Astrocyte of the cerebellum (primary cell): ENCODE data around the gene C1QTNF6.

Source experiments
- DNase-seq: peaks from one replicate; pipeline ENCODE4 v3.0.0-alpha.2; 2011; ENCODE audit warnings: low read depth
- H3K4me3 ChIP-seq: 2 replicates; pipeline ENCODE4 v1.5.1; 2011; ENCODE audit warnings: mild to moderate bottlenecking, low read depth, low read length, moderate library complexity
- in situ Hi-C: cut with HindIII; loops from 2 replicates; pipeline ENCODE4 v1.10.0; 2017; ENCODE audit warnings: low sequenced_read_pairs
- TF ChIP-seq, protein P1 (sequence below): IDR thresholded peaks from 2 replicates; pipeline ENCODE4 v1.5.1; 2012; ENCODE audit warnings: low read length, low read depth, moderate library complexity, mild to moderate bottlenecking; ENCODE audit errors: missing control alignments

The C1QTNF6 gene

DNA sequence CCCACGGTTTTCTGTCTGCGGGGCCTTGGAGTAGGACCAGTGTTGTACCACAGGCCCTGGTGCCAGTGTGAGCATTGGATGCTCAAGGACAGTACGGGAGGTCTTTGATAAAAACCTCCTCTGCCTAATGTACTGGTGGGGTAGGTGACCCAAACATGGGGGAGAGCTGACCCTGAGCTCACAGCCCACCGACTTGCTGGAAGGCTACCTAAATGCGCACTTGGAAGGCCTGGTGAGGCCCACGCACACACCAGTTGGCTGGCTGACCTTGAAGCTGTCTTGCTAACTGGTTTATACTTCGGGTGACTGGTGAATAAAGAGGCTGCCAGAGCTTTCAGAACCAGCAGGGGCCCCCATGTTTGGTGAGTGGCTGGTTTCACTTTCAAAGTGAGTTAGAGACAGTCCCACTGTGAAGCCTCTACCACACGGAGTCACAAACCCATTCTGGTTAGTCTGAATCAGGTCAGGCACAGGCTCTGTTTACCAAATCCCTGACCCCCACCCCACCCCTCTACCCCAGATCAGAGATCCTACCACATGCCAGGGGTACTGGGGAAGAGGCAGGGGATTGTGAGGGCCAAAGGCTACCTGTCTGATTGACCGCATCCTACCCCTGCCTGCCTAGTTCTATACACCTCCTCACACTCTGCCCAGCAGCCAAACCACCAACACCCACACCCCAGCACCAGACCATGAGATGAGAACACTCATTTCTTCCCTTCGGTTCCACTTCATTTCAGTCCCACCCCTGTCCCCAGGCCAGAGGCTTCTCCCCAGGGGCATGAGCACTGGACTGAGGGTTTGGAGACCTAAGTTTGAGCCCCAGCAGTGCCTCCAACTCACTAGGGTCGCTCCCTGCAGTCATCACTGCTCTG, 25.6 kb downstream of the C1QTNF6 start:
- H3K4me3 ChIP-seq: no peak overlapping the region
- no peak for DNase-seq
- TF ChIP-seq, protein P1, sequence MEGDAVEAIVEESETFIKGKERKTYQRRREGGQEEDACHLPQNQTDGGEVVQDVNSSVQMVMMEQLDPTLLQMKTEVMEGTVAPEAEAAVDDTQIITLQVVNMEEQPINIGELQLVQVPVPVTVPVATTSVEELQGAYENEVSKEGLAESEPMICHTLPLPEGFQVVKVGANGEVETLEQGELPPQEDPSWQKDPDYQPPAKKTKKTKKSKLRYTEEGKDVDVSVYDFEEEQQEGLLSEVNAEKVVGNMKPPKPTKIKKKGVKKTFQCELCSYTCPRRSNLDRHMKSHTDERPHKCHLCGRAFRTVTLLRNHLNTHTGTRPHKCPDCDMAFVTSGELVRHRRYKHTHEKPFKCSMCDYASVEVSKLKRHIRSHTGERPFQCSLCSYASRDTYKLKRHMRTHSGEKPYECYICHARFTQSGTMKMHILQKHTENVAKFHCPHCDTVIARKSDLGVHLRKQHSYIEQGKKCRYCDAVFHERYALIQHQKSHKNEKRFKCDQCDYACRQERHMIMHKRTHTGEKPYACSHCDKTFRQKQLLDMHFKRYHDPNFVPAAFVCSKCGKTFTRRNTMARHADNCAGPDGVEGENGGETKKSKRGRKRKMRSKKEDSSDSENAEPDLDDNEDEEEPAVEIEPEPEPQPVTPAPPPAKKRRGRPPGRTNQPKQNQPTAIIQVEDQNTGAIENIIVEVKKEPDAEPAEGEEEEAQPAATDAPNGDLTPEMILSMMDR: peak; percentile 8
- in situ Hi-C loops: no loop called here

DNA sequence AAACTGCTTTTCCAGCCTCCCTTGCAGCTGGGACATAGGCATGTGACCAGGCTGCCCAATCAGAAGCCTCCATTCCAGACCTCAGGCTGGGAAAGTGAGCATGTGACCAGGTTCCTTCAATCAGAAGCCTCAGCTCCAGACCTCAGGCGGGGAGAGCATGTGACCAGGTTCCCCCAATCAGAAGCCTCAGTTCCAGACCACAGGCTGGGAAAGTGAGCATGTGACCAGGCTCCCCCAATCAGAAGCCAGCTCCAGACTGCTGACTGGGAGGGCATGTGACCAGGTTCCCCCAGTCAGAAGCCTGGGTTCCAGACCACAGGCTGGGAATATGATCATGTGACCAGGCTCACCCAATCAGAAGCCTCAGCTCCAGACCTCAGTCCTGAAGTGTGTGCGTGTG, 26.6 kb downstream of the C1QTNF6 start:
- TF ChIP-seq, protein P1: no peak
- no peak overlapping the region for H3K4me3 ChIP-seq
- DNase-seq: no peak
- in situ Hi-C loops: no loop called here

DNA sequence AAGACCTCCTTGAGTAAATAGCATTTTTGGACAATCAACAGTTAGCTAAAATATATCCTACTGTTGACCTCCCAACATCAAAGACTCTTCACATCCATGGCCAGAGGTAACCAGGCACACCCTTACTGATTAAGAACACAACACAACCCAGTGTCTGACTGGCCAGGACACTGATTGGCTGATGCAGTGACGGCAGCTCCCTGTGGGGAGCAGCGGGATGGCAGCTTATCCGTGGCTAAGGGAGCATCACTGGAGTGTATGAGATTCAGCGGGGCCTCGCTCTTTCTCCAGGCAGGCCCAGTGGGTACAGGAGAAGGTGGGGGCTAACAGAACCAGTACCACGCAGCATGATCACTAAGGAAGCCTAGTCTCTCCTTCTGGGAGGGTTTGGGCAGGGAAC, 28.0 kb downstream of the C1QTNF6 start:
- TF ChIP-seq, protein P1: peak; percentile 2
- in situ Hi-C loops: no loop called here

DNA sequence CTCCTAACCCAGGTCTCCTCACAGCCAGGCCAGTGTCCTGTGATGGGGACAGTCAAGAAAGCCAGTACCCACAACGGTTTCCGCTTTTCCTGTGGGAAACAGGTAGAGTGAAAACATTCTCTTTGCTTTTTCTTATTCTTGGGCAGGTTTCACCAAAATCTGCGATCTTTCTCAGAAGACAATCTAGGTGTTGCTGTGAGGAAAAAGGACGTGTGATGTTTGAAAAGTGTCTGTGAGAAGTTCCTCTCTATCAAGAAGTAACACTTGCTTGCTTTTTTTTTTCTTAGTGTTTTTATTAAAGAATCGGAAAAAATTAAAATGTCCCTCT, 29.1 kb downstream of the C1QTNF6 start:
- in situ Hi-C loops: no loop called here
- TF ChIP-seq, protein P1: no peak
- H3K4me3 ChIP-seq: no peak overlapping the region
- no peak for DNase-seq

More for the DNA sequence above, 28.0 kb downstream of the C1QTNF6 start:
- no peak for DNase-seq
- H3K4me3 ChIP-seq: no peak overlapping the region

DNA sequence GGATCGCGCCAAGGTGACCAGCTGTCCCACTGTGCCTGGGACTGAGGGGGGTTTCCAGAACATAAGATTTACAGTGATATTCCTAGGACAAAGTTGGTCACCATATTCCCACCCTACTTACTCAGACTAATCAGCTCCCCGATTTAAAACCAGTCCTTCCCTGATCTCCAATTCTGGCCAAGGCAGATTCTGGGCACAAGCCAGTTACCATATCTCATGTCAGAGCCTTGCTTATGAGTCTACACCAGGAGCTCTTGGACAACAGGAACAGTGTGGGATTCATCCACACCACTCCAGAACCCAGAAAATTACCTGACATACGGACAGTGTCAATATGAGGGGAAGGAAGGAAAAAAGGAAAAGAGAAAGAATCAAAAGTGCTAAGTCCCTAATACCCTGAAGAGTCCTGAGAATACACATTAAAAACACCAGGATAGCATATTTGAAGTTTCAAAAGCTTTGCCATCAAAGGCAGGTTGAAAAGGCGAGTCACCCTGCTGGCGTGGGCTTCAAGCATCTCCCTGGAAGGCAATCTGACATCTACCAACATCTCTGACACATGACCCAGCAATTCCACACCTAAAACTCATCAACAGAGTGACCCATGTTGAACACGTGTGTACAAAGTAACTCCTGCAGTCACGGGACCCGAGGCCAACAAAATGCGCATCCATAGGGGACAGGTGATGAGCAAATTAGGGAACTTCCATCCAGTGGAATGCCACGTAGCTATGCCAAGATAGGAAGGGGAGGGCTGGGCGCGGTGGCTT, 30.3 kb downstream of the C1QTNF6 start:
- in situ Hi-C loops: no loop called here
- TF ChIP-seq, protein P1: no peak
- DNase-seq: no peak
- H3K4me3 ChIP-seq: no peak overlapping the region

DNA sequence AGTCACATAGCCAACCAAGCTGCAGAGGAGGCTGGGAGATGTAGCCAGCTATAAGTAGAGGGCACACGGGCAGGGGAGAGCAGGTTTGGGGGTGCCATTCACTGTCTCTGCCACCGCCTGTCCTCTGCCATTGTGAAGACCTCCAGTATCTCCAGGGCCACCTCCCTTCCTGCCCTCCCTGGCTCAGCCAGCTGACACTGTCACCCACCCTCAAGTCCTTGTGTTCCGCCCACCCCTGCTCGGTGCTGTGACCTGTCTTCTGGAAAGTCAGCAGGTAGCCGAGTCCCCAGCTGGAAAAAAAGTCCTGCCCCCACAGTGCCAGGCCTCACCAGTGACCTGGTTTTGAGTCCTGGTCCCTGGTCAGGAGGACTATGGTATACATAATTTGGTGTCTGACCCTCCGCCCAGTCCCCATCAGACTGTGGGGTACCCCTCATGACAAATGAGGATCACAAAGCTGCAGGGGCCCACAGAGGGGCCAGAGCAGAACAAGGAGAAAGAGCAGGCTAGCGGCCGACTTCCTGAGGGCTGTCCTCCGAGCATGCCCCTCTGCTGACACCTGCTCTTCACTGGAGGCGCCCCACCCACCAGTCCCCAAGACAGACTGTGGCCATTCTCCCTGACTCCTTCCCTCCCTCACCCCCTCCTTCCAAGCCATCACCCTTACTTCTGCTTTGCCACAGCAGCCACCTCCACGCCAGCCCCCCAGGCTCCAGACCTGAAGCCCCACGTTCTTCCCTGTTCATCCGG, 31.2 kb downstream of the C1QTNF6 start:
- no peak for DNase-seq
- TF ChIP-seq, protein P1: no peak
- no peak overlapping the region for H3K4me3 ChIP-seq
- in situ Hi-C loops: no loop called here
